Dendritic cell treated with granulocyte-macrophage colony-stimulating factor and Interleukin-4, amounts not matched to agents 40 ng/mL and 50 ng/mL, for 4 days (primary cell): ENCODE measurements around the gene CD86.
"Not testable (repeated sequence)": the region's sequence is repeated elsewhere in the genome, so short reads cannot be mapped to it uniquely, and the experiment has no call there.

Experiments used
- H3K27ac Mint-ChIP-seq: one replicate; pipeline ENCODE4 v1.8.0; 2022; ENCODE audit warnings: mild to moderate bottlenecking, mixed read lengths
- H3K27me3 Mint-ChIP-seq: one replicate; pipeline ENCODE4 v1.8.0; 2022; ENCODE audit warnings: mild to moderate bottlenecking, mixed read lengths
- H3K36me3 Mint-ChIP-seq: one replicate; pipeline ENCODE4 v1.8.0; 2022; ENCODE audit warnings: low read depth, mixed read lengths
- H3K4me1 Mint-ChIP-seq: one replicate; pipeline ENCODE4 v1.8.0; 2022; ENCODE audit warnings: low read depth, mixed read lengths
- H3K4me3 Mint-ChIP-seq: one replicate; pipeline ENCODE4 v1.8.0; 2022; ENCODE audit warnings: mild to moderate bottlenecking, moderate library complexity, mixed read lengths
- H3K9me3 Mint-ChIP-seq: one replicate; pipeline ENCODE4 v1.8.0; 2022; ENCODE audit warnings: mixed read lengths
- intact Hi-C: fragments of 100-400 bp; cut with micrococcal nuclease; formaldehyde crosslinking; loops from one replicate; pipeline ENCODE4 v1.15.0; 2022

Gene CD86

DNA sequence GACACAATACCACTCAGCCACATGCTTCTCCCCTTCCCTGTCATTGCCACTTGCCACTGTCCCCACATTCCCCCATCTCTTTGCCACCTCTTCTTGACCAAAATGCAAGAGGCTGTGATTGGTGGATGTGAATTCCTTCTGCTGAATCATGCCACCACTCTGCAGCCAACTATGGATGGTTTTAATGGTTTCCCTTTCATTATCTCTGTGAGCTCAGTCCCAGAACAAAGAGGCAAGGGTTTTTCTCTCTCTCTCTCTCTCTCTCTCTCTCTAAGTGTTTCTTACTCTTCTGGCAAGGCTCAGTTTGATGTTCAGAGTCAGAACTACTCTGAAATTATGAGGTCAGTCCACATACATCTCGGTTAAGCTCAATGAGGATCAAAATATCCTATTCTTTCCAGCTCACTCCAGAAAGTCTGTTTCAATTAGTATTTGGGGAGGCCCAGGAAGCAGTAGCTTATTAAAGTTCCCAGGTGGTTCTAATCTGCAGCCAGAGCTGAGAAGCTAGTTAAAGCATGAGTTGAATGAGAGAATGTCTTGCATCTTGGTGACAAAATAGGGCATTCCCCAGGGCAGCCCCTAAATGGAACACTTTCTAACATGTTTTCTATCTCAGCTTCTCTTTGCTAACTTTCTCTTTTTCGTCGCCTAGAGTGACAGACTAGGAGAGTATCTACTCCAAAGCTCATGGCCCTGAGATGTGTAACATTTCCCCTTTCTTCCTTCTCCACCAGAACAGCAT, 24.6 kb upstream of the CD86 start:
- peaks cover 3% of the 10 kb centered on the region for H3K36me3 Mint-ChIP-seq
- H3K9me3 Mint-ChIP-seq = peaks cover 14% of the 10 kb centered on the region
- intact Hi-C loops = no loop called here
- H3K4me3 Mint-ChIP-seq = no peak overlapping the region
- no peaks in the 10 kb centered on the region for H3K27me3 Mint-ChIP-seq
- H3K27ac Mint-ChIP-seq = peak overlapping the region; percentile 21
- H3K4me1 Mint-ChIP-seq = peaks cover 21% of the 10 kb centered on the region

DNA sequence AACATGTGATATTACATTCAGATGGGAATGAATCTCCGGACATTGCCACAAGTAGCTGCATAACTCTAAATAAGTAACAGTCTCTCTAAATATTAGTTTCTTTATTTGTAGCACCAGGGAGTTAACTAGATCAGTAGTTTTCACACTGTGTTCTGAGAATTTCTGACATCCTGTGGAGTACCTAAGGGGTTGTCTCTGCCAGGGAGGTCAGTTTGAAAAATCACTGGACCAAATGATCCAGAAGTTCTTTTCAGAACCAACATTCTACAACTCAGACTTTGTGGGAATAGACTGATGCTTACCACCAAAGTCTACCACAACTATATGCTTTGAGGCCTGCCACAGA, 24.1 kb upstream of the CD86 start:
- H3K27ac Mint-ChIP-seq = peak overlapping the region; percentile 21
- H3K4me1 Mint-ChIP-seq = peaks cover 26% of the 10 kb centered on the region
- intact Hi-C loops = no loop called here
- no peak overlapping the region for H3K4me3 Mint-ChIP-seq
- H3K9me3 Mint-ChIP-seq = peaks cover 20% of the 10 kb centered on the region
- H3K36me3 Mint-ChIP-seq = peaks cover 8% of the 10 kb centered on the region
- no peaks in the 10 kb centered on the region for H3K27me3 Mint-ChIP-seq

DNA sequence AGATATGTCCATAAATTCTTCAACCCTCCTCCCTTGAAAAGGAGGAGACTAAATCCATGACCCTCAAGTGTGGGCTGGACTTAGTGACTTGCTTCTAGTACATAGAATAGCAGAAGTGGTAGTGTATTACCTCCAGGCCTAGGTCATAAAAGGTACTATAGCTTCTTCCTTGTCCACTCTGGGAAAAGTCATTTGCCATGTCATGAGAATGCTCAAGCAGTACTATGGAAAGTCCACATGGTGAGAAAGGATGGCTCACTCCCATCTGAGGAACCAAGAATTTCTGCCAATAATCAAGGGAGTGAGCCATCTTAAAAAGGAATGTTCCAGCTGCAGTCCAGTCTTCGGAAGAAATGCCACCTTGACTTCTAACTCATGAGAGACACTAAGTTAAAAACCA, 22.6 kb upstream of the CD86 start:
- Mint-ChIP-seq H3K4me1 (peaks cover 27% of the 10 kb centered on the region), H3K36me3 (peaks cover 19% of the 10 kb centered on the region), H3K27me3 (no peaks in the 10 kb centered on the region), H3K27ac (no peak overlapping the region), H3K4me3 (no peak overlapping the region), H3K9me3 (peaks cover 34% of the 10 kb centered on the region)
- intact Hi-C loops = no loop called here

DNA sequence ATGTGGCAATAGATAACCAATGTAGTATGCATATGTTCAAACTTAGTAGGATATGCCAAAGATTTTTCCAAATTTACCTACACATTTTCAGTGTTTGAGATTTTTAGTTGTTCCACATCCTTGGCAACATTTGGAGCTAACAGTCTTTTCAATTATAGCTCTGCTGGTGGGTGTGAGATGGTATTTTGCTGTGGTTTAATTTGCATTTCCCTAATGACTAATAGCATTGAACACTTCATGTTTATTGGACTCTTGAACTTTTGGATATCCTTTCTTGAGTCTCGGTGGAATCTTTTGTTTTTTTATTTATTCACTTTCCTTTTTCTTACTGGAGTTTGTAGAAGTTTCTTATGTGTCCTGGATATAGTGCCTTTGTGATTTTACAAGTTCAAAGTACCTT, 22.1 kb upstream of the CD86 start:
- intact Hi-C loops = no loop called here
- Mint-ChIP-seq H3K4me1 (peaks cover 27% of the 10 kb centered on the region), H3K27ac (no peak overlapping the region), H3K4me3 (no peak overlapping the region), H3K9me3 (peaks cover 39% of the 10 kb centered on the region), H3K27me3 (no peaks in the 10 kb centered on the region), H3K36me3 (peaks cover 24% of the 10 kb centered on the region)

DNA sequence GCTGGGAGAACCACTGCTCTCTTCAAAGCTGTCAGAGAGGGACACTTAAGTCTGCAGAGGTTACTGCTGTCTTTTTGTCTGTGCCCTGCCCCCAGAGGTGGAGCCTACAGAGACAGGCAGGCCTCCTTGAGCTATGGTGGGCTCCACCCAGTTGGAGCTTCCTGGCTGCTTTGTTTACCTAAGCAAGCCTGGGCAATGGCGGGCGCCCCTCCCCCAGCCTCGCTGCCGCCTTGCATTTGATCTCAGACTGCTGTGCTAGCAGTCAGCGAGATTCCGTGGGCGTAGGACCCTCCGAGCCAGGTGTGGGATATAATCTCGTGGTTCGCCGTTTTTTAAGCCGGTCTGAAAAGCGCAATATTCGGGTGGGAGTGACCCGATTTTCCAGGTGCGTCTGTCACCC, 7.9 kb upstream of the CD86 start:
- H3K9me3 Mint-ChIP-seq, intact Hi-C loops, H3K4me3 Mint-ChIP-seq, H3K27me3 Mint-ChIP-seq, H3K4me1 Mint-ChIP-seq, H3K36me3 Mint-ChIP-seq, H3K27ac Mint-ChIP-seq: not testable (repeated sequence)

DNA sequence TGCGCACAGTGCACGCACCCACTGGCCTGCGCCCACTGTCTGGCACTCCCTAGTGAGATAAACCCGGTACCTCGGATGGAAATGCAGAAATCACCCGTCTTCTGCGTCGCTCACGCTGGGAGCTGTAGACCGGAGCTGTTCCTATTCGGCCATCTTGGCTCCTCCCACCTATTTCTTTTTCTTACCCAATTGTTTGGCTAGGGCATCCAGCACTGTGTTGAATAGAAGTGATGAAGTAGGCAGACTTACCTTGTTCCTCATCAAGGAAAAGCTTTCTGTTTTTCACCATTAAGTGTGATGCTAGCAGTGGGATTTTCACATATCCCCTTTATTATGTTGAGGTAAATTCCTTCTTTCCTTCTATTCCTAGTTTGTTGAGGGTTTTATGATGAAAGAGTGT, 7.4 kb upstream of the CD86 start:
- H3K27ac Mint-ChIP-seq, H3K4me1 Mint-ChIP-seq, H3K4me3 Mint-ChIP-seq, H3K9me3 Mint-ChIP-seq, H3K36me3 Mint-ChIP-seq, intact Hi-C loops, H3K27me3 Mint-ChIP-seq: not testable (repeated sequence)

DNA sequence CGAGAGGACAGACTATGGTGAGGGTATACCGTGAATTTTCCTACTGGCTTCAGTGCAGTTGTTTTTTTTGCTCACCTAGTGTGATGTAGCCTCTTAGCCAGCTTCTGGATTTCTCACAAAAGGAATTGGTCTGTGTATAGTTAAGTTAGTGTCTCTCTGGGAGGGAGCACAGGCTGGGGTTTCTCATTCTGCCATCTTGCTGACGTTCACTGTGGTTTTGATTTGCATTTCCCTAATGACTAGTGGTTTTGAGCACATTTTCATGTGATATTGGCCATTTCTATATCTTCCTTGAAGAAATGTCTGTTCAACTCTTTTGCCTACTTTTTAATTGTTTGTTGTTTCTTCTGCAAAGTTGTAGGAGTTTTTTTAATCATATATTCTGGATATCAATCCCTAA, 2.2 kb upstream of the CD86 start:
- intact Hi-C loops = no loop called here
- Mint-ChIP-seq H3K27me3 (no peaks in the 10 kb centered on the region), H3K4me1 (peaks cover 6% of the 10 kb centered on the region), H3K4me3 (no peak overlapping the region), H3K27ac (no peak overlapping the region), H3K36me3 (peaks cover 14% of the 10 kb centered on the region), H3K9me3 (no peaks in the 10 kb centered on the region)

DNA sequence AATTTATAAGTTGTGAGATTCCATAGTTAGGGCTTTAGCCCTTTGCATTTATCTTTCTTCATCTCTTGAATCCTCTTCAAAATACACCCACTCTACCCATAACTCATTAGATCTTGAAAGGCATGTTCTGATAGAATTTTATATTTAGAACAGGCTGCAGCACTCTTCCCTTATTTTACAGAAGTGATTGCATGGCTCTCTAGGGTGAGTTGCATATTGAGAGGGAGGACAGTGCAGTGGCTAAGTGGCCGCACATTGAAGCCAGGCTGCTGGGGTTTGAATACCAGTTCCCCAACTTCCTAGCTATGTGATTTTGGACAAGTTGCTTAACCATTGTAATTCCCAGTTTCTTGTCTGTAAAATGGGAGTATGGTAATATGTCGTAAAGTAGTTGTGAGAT, 2.5 kb downstream of the CD86 start:
- Mint-ChIP-seq H3K9me3 (no peaks in the 10 kb centered on the region), H3K4me1 (peaks cover 40% of the 10 kb centered on the region), H3K4me3 (peak overlapping the region; percentile 69), H3K27me3 (no peaks in the 10 kb centered on the region), H3K36me3 (peaks cover 38% of the 10 kb centered on the region), H3K27ac (peak overlapping the region; percentile 89)
- intact Hi-C loops = loop anchor here (2.0 to 5.0 kb wide), 3 partner anchors 17 to 60 kb away; no protein-coding TSS in a partner anchor

DNA sequence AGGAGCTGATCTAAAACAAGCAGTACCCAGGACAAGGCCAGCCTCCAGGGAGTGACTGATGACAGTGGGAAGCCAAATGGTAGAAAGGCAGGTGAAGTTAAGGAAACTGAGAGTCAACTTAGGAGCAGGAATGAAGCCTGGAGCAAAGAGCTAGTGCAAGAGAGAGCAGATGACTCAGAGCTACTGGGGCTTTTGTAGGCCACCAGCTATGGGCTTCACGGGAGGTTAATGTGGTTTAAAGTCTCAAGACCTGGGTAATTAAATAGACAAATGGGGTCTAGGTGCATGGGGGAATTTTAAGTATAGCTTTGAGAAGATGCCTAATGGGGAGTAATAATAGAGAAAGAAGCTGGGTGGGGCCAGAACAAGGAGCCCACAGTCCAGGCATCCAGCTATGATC, 3.1 kb downstream of the CD86 start:
- intact Hi-C loops = loop anchor here (5.0 kb wide), 2 partner anchors 34 to 61 kb away; no protein-coding TSS in a partner anchor
- Mint-ChIP-seq H3K27ac (peak overlapping the region; percentile 89), H3K4me1 (peaks cover 40% of the 10 kb centered on the region), H3K4me3 (peak overlapping the region; percentile 69), H3K36me3 (peaks cover 38% of the 10 kb centered on the region), H3K9me3 (no peaks in the 10 kb centered on the region), H3K27me3 (no peaks in the 10 kb centered on the region)

DNA sequence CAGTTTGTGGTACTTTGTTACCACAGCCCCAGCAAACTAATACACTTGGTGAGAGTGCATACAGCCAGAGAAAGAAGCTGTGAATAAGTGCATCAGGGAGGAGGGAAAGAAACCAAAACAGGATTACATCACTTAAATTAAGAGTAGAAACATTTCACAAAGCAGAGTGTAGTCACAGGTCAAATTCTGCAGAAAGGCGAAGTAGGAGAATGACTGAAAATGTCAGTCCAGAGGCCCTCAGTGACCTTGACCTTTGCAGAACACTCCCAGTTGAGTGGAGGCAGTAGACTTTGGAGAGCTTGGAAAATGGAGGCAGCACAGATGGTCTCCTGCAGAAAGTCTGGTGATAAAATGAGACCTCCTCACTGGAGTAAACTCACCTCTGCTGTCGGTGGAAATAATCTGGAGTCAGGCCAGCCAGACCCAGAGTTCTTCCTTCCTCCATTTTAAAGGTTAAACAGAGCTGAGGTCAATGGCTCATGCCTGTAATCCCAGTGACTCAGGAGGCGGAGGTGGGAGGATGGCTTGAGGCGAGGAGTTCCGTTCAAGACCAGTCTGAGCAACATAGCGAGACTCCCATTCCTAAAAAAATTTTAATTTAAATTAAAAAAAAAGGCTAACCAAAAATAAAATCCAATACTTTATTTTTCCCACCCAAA, 5.0 kb downstream of the CD86 start:
- H3K4me1 Mint-ChIP-seq = peaks cover 57% of the 10 kb centered on the region
- no peak overlapping the region for H3K4me3 Mint-ChIP-seq
- intact Hi-C loops = no loop called here
- H3K36me3 Mint-ChIP-seq = peaks cover 42% of the 10 kb centered on the region
- peak overlapping the region; percentile 89 for H3K27ac Mint-ChIP-seq
- no peaks in the 10 kb centered on the region for H3K9me3 Mint-ChIP-seq
- H3K27me3 Mint-ChIP-seq = no peaks in the 10 kb centered on the region

DNA sequence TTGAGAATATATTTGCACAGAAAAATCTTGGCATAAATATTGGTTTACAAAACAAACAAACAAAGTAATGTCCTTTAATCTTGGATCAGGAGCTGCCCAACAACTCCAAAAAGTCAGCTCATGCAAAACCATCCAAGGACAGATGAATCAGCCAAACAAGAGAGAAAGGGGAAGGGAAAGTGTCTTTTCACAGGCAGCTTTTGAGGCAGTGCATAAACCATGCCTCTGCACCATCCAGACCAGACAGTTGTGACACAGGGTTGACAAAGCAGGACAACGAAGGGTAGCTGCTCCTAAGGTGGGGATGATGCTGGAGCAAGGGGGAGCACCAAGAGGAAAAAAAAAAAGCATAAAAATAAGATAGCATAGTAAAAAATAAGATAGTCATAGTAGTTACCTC, 8.7 kb downstream of the CD86 start:
- Mint-ChIP-seq H3K4me3 (peak overlapping the region; percentile 41), H3K4me1 (peaks cover 64% of the 10 kb centered on the region), H3K9me3 (no peaks in the 10 kb centered on the region), H3K36me3 (peaks cover 27% of the 10 kb centered on the region), H3K27me3 (no peaks in the 10 kb centered on the region), H3K27ac (peak overlapping the region; percentile 82)
- intact Hi-C loops = no loop called here

DNA sequence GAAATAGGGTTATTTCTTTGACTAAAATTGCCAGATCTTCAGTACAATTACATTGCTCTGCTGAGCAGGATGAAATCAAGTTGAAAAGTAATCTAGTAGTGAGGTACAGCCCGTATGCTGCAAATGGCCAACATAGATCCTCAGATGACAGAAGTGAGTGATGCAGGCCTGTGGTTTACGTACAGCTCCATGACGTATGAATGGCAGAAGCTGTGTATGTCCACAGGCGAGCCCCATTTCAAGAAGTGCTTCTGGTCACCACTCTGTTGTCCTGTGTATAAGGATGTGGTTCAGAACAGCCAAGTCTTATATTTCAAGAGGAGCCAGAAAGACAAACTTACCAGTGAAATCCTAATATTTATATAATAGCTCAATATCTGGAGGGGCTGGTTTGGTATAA, 9.2 kb downstream of the CD86 start:
- intact Hi-C loops = no loop called here
- no peaks in the 10 kb centered on the region for H3K27me3 Mint-ChIP-seq
- H3K4me3 Mint-ChIP-seq = no peak overlapping the region
- H3K4me1 Mint-ChIP-seq = peaks cover 61% of the 10 kb centered on the region
- H3K9me3 Mint-ChIP-seq = no peaks in the 10 kb centered on the region
- peaks cover 25% of the 10 kb centered on the region for H3K36me3 Mint-ChIP-seq
- peak overlapping the region; percentile 82 for H3K27ac Mint-ChIP-seq

DNA sequence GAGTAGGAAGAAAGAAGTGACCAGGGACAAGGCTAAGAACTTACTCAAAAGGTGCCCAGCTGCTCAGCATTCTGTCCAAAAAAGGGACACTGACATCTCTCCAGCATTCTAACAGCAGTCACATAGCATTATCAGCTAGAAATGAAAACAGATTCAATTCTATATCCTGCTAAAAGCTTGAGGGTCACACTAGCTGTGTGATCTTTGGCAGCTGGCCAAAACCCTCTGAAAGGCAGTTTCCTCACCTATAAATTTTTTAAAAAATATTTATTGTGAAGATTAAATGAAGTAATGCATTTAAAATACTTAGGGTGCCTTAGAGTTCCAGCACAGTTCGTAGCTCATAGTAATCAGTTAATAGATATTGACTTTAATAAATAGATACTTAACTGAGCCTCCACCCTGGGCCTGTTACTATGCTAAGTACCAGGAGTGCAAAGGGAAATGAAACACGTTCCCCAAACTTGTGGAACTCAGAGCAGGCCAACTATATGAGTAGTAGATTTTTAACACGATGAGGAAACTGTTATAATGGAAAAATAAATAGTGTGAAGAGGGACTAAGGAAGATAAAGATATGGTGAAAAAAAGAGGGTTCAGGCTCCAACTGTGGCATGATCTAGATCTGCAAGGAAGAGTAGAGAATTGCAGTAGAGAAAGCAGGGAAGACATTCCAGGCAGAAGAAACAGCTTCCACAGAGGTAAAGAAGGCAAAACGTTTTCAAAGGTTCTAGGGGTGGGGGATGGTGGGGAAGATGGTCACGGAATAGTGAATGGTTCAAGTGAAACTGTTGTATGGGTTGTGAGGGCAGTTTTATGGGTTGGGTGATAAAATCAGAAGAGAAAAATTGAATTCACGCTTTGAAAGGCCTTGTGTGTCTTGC, 11.4 kb downstream of the CD86 start:
- H3K4me1 Mint-ChIP-seq = peaks cover 54% of the 10 kb centered on the region
- intact Hi-C loops = no loop called here
- no peaks in the 10 kb centered on the region for H3K9me3 Mint-ChIP-seq
- H3K27me3 Mint-ChIP-seq = no peaks in the 10 kb centered on the region
- H3K27ac Mint-ChIP-seq = peak overlapping the region; percentile 87
- peak overlapping the region; percentile 10 for H3K4me3 Mint-ChIP-seq
- H3K36me3 Mint-ChIP-seq = peaks cover 20% of the 10 kb centered on the region

DNA sequence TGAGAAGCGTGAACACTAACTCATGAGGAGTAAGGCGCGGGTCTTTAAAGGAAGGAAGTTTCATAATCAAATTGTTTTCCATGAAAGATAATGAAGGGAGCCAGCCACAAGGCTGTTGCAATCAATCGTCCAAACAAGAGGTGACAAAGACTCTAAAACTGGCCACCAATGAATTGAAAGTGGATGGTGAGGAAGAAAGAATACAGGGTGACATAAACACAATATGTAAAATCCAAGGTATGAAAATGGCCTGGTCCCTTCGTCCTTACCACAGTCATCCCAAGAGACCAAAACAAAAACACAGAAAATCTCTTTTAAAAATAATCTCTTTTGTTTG, 12.0 kb downstream of the CD86 start:
- intact Hi-C loops = no loop called here
- Mint-ChIP-seq H3K4me3 (peak overlapping the region; percentile 10), H3K36me3 (peaks cover 20% of the 10 kb centered on the region), H3K9me3 (no peaks in the 10 kb centered on the region), H3K4me1 (peaks cover 54% of the 10 kb centered on the region), H3K27me3 (no peaks in the 10 kb centered on the region), H3K27ac (peak overlapping the region; percentile 87)
